Thyroid gland (tissue), 4 donors: ENCODE data around the gene SLAMF6.

Experiments used
- POLR2A ChIP-seq, 2 donors: fragments of 450-650 bp; IDR thresholded peaks; one replicate each; pipeline ENCODE4 v1.6.1; 2017; ENCODE audit warnings: antibody characterized with exemption in 2 of 2, mild to moderate bottlenecking in 2 of 2, moderate library complexity in 1 of 2
- TF ChIP-seq, protein P1 (sequence below), 6 experiments: fragments of 200-600 bp in 3 of 6; fragments of 450-650 bp in 3 of 6; sonication (generic) in 3 of 6; IDR thresholded peaks; one replicate each; pipeline ENCODE4 v1.5.1; 2016 to 2019; ENCODE audit warnings: antibody characterized with exemption in 6 of 6, mild to moderate bottlenecking in 2 of 6, inconsistent platforms in 1 of 6, moderate library complexity in 1 of 6

DNA sequence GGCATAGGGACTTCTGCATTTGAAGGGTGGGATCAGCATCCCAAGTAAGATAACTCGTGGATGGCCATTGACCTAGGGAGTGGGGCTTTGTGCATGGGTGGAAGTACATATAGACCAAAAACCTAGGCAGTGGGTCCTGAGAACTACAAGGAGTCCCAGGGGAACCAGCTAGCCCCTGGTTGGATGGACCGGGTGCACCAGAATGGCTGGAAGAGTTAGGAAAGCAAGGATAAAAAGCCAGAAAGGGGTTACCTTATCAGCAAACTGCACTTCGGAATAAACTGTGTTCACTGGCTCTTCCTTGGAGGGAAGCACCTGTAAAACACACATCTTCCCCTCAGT lies 26.6 kb upstream of the SLAMF6 start:
- TF ChIP-seq, protein P1, sequence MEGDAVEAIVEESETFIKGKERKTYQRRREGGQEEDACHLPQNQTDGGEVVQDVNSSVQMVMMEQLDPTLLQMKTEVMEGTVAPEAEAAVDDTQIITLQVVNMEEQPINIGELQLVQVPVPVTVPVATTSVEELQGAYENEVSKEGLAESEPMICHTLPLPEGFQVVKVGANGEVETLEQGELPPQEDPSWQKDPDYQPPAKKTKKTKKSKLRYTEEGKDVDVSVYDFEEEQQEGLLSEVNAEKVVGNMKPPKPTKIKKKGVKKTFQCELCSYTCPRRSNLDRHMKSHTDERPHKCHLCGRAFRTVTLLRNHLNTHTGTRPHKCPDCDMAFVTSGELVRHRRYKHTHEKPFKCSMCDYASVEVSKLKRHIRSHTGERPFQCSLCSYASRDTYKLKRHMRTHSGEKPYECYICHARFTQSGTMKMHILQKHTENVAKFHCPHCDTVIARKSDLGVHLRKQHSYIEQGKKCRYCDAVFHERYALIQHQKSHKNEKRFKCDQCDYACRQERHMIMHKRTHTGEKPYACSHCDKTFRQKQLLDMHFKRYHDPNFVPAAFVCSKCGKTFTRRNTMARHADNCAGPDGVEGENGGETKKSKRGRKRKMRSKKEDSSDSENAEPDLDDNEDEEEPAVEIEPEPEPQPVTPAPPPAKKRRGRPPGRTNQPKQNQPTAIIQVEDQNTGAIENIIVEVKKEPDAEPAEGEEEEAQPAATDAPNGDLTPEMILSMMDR (IDR thresholded peaks at IDR 0.05): no peak
- no peak for TF ChIP-seq POLR2A (IDR thresholded peaks at IDR 0.05)
